ENCODE data around the gene IFT88. TPM values are rescaled to one million over a fixed set of nuclear protein-coding genes. Genes with fewer than 3 reads are reported as not detected.

IFT88 gene
- total RNA-seq, 1 donor from 2014 or later = 8.1 TPM

GRCh38 chr13:20696073-20696472 lies 129.1 kb downstream of the IFT88 start:
- intact Hi-C loops (cut with micrococcal nuclease) = no loop called here
- no peaks in the 10 kb centered on the region for H3K4me1 ChIP-seq
- H3K4me3 ChIP-seq = no peak overlapping the region
- H3K9me3 ChIP-seq (replicated peaks) = no peaks in the 10 kb centered on the region
- TF ChIP-seq CTCF (IDR thresholded peaks at IDR 0.05; ENCODE audit: borderline replicate concordance) = no peak
- no peak overlapping the region for H3K27ac ChIP-seq (replicated peaks)
- DNase-seq = no peak
- H3K36me3 ChIP-seq = peaks cover 9% of the 10 kb centered on the region
- peaks cover 15% of the 10 kb centered on the region for H3K27me3 ChIP-seq (ENCODE audit: low read depth)

- no peak for DNase-seq
- no peaks in the 10 kb centered on the region for H3K9me3 ChIP-seq (replicated peaks)
- H3K4me1 ChIP-seq = peaks cover 17% of the 10 kb centered on the region
- H3K27me3 ChIP-seq (ENCODE audit: low read depth) = peaks cover 35% of the 10 kb centered on the region
- no peak overlapping the region for H3K4me3 ChIP-seq
- no peak for TF ChIP-seq CTCF (IDR thresholded peaks at IDR 0.05; ENCODE audit: borderline replicate concordance)
- no peak overlapping the region for H3K27ac ChIP-seq (replicated peaks)
- intact Hi-C loops (cut with micrococcal nuclease) = no loop called here
- H3K36me3 ChIP-seq = no peaks in the 10 kb centered on the region
Measured at GRCh38 chr13:20699715-20700114, 132.8 kb downstream of the IFT88 start.

GRCh38 chr13:20700288-20700687 lies 133.3 kb downstream of the IFT88 start:
- Histone ChIP-seq H3K9me3 (replicated peaks) (no peaks in the 10 kb centered on the region), H3K27ac (replicated peaks) (no peak overlapping the region), H3K27me3 (ENCODE audit: low read depth) (peaks cover 35% of the 10 kb centered on the region), H3K36me3 (no peaks in the 10 kb centered on the region), H3K4me3 (no peak overlapping the region), H3K4me1 (peaks cover 17% of the 10 kb centered on the region)
- intact Hi-C loops (cut with micrococcal nuclease) = no loop called here
- TF ChIP-seq CTCF (IDR thresholded peaks at IDR 0.05; ENCODE audit: borderline replicate concordance) = no peak
- DNase-seq = no peak

GRCh38 chr13:20701461-20701860 lies 134.5 kb downstream of the IFT88 start:
- TF ChIP-seq CTCF (IDR thresholded peaks at IDR 0.05; ENCODE audit: borderline replicate concordance) = no peak
- Histone ChIP-seq H3K27ac (replicated peaks) (no peak overlapping the region), H3K9me3 (replicated peaks) (no peaks in the 10 kb centered on the region), H3K36me3 (no peaks in the 10 kb centered on the region), H3K4me3 (no peak overlapping the region), H3K27me3 (ENCODE audit: low read depth) (peaks cover 35% of the 10 kb centered on the region), H3K4me1 (peaks cover 17% of the 10 kb centered on the region)
- intact Hi-C loops (cut with micrococcal nuclease) = no loop called here
- DNase-seq = no peak

- Histone ChIP-seq H3K27ac (replicated peaks) (no peak overlapping the region), H3K4me1 (peaks cover 17% of the 10 kb centered on the region), H3K4me3 (peak overlapping the region; percentile 79), H3K9me3 (replicated peaks) (no peaks in the 10 kb centered on the region), H3K36me3 (no peaks in the 10 kb centered on the region), H3K27me3 (ENCODE audit: low read depth) (peaks cover 35% of the 10 kb centered on the region)
- no peak for TF ChIP-seq CTCF (IDR thresholded peaks at IDR 0.05; ENCODE audit: borderline replicate concordance)
- DNase-seq = no peak
- intact Hi-C loops (cut with micrococcal nuclease) = no loop called here
Measured at GRCh38 chr13:20702530-20702914, 135.6 kb downstream of the IFT88 start.

All from left ventricle myocardium inferior (tissue), 1 donor.